C4-2B (cell line): ENCODE results near the gene PDCD5.
"Not testable (repeated sequence)": the region's sequence is repeated elsewhere in the genome, so short reads cannot be mapped to it uniquely, and the experiment has no call there.

Experiments used
- H3K27ac ChIP-seq: fragments of 450-650 bp; 2 replicates; pipeline ENCODE4 v1.5.1; 2017
- ZFX ChIP-seq: fragments of 450-650 bp; IDR thresholded peaks from 2 replicates; pipeline ENCODE4 v1.6.1; 2017
- TF ChIP-seq, protein P1 (sequence below): fragments of 450-650 bp; conservative IDR thresholded peaks from 2 replicates; pipeline ENCODE4 v1.5.1; 2017; ENCODE audit warnings: mild to moderate bottlenecking

The PDCD5 gene

DNA sequence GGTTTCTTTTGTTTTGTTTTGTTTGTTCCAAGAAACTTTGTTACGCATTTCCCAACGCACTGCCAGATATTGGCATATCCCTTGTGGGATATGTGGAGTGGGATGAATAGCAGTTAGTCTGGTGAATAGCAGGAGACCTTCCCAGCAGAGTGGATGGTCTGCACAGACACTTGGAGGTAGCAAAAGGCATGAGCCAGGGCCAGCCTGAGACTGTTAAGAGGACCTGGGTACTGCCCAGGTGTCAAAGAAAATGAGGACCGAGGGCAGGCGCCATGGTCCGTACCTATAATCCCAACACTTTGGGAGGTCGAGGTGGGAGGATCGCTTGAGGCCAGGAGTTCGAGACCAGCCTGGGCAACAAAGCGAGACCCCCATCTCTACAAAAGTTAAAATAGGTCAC is 13.5 kb upstream of the PDCD5 start:
- TF ChIP-seq, protein P1, sequence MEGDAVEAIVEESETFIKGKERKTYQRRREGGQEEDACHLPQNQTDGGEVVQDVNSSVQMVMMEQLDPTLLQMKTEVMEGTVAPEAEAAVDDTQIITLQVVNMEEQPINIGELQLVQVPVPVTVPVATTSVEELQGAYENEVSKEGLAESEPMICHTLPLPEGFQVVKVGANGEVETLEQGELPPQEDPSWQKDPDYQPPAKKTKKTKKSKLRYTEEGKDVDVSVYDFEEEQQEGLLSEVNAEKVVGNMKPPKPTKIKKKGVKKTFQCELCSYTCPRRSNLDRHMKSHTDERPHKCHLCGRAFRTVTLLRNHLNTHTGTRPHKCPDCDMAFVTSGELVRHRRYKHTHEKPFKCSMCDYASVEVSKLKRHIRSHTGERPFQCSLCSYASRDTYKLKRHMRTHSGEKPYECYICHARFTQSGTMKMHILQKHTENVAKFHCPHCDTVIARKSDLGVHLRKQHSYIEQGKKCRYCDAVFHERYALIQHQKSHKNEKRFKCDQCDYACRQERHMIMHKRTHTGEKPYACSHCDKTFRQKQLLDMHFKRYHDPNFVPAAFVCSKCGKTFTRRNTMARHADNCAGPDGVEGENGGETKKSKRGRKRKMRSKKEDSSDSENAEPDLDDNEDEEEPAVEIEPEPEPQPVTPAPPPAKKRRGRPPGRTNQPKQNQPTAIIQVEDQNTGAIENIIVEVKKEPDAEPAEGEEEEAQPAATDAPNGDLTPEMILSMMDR = no peak
- no peak for TF ChIP-seq ZFX
- H3K27ac ChIP-seq = no peak overlapping the region

DNA sequence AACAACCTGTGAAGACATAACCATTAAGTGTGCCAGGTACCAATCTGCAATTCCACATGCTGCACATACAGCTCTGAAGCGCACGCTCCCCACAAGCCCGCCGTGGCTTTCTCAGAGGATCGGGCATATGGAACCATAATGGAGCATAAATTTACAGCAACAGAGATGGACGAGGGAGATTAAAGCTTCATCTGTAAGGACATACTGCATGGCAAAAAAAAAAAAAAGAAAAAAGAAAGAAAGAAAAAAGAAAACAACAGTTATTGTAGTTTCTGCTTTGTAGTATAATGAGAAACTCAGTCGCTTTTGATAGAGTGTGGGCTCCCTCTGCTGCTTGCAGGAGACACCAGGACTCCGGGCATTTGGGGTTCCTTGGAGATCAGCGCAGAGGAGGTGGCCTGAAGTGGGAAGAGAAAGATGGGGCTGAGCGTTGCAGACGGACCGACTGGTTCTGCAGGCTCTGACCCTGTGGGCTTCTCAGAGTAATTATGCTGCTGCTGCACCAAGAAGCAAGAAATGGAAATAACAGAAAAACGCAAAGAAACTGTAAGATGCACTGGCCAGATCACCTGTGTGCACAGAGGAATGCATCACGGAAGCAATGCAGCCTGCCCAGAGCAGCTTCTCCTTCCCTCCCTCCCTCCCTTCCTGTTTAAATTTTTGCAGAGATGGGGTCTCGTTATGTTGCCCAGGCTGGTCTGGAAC is 10.8 kb upstream of the PDCD5 start:
- no peak overlapping the region for H3K27ac ChIP-seq
- TF ChIP-seq, protein P1 = peak; percentile 88
- no peak for TF ChIP-seq ZFX

DNA sequence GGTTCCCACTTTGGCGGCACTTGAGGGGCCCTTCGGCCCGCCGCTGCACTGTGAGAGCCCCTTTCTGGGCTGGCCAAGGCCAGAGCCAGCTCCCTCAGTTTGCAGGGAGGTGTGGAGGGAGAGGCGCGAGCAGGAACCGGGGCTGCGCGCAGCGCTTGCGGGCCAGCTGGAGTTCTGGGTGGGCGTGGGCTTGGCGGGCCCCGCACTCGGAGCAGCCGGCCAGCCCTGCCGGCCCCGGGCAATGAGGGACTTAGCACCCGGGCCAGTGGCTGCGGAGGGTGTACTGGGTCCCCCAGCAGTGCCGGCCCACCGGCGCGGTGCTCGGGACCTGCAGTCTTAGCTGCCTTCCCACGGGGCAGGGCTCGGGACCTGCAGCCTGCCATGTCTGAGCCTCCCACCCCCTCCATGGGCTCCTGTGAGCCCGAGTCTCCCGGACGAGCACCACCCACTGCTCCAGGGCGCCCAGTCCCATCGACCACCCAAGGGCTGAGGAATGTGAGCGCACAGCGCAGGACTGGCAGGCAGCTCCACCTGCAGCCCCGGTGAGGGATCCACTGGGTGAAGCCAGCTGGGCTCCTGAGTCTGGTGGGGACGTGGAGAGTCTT is 9.4 kb upstream of the PDCD5 start:
- H3K27ac ChIP-seq = not testable (repeated sequence)

DNA sequence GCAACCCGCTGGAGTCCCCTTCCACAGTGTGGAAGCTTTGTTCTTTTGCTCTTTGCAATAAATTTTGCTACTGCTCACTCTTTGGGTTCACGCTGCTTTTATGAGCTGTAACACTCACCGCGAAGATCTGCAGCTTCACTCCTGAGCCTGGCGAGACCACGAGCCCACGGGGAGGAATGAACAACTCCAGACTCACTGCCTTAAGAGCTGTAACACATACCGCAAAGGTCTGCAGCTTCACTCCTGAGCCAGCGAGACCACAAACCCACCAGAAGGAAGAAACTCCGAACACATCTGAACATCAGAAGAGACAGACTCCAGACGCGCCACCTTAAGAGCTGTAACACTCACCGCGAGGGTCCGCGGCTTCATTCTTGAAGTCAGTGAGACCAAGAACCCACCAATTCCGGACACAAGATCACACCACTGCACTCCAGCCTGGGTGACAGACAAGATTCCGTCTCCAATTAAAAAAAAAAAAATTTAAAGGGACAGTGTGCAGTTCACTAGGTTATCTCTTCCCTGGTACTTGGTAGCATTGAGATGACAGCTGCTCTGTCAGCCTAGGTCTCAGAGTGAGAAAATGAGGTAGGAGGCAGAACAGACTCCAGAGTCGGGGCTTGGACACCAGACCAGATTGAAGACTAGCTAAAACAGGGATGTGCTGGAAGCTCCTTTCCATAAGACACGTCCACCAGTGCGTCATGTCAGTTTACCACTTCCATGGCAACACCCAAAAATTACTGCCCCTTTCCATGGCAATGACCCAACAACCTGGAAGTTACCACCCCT is 8.1 kb upstream of the PDCD5 start:
- H3K27ac ChIP-seq = not testable (repeated sequence)

DNA sequence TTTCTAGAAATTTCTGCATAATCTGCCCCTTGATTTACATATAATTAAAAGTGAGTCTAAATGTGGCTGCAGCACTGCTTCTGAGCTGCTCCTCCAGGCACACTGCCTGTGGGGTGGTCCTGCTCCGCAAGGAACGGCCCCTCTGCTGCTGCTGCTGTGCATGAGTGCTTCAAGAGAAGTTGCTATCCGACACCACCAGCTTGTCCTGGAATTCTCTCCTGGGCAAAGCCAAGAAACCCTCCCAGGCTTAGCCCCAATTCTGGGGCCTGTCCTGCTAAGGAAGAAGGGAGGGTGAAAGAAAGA is 7.5 kb upstream of the PDCD5 start:
- H3K27ac ChIP-seq = no peak overlapping the region
- no peak for TF ChIP-seq ZFX
- TF ChIP-seq, protein P1 = no peak

DNA sequence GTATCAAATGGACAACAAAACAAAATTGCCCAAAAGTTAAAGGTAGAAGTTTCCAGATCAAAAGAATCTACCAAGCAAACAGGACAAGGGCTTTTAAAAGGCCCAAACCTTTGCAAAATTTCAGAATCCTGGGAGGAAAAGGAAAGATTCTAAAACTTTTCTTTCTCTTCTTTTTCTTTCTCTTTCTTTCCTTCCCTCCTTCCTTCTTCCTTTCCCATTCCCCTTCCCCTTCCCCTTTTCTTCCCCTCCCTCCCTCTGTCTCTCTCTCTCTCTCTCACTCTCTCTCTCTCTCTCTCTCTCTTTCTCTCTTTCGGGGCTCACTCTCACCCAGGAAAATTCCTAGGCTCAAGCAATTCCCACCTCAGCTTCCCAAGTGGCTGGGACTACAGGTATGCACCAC is 4.2 kb upstream of the PDCD5 start:
- no peak for TF ChIP-seq ZFX
- TF ChIP-seq, protein P1 = no peak

DNA sequence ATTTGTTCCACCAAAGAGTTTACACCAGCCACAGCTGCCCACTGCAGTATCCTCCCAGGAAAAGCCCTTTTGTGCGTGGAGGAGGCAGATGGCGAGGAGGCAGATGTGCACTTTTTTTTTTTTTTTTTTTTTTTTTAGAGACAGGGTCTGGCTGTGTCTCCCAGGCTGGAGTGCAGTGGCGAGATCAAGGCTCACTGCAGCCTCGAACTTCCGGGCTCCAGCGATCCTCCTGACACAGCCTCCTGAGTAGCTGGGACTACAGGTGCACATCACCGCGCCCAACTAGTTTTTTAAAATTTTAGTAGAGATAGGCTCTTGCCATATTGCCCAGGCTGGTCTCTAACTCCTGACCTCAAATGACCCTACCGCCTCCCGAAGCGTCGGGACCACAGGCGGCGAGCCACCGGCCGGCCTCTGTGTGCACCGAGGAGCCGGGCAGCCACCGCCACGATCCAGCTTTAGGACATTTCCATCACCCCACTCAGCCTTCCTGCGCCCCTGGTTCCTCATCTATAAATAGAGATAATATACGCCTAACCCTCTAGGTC is 563 bp upstream of the PDCD5 start:
- TF ChIP-seq, protein P1 = no peak
- TF ChIP-seq ZFX = no peak
- H3K27ac ChIP-seq = peak overlapping the region; percentile 94

More for the DNA sequence above, 4.2 kb upstream of the PDCD5 start:
- H3K27ac ChIP-seq = no peak overlapping the region

DNA sequence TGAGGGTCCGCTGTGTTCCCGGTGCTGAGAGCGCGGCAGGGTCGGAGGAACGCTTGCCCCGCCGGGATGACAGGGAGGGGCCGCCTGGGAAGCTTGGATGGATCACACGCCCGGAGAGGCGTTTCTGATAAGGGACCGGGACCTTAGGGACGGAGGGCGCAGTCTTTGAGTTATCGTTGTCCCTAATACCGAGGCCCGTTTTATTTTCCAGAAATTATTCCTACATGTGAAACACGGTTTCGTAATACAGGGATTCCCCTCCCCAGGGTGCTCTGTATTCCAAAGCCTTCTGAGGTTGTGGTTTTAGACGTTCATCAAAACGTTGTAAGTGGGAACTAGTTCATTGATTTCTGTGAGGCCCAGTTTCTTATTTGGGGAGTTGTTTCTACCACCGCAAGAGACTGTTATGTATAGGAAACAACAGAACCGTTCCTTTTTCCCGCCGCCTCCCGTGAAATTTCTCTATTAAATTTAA is 752 bp downstream of the PDCD5 start:
- peak overlapping the region; percentile 94 for H3K27ac ChIP-seq
- TF ChIP-seq, protein P1 = no peak
- no peak for TF ChIP-seq ZFX

DNA sequence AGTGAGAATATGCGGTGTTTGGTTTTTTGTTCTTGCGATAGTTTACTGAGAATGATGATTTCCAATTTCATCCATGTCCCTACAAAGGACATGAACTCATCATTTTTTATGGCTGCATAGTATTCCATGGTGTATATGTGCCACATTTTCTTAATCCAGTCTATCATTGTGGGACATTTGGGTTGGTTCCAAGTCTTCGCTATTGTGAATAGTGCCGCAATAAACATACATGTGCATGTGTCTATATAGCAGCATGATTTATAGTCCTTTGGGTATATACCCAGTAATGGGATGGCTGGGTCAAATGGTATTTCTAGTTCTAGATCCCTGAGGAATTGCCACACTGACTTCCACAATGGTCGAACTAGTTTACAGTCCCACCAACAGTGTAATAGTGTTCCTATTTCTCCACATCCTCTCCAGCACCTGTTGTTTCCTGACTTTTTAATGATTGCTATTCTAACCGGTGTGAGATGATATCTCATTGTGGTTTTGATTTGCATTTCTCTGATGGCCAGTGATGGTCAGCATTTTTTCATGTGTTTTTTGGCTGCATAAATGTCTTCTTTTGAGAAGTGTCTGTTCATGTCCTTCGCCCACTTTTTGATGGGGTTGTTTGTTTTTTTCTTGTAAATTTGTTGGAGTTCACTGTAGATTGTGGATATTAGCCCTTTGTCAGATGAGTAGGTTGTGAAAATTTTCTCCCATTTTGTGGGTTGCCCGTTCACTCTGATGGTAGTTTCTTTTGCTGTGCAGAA is 6.9 kb downstream of the PDCD5 start:
- H3K27ac ChIP-seq = not testable (repeated sequence)
